ENCODE measurements around the gene ATP13A1.
A peak's percentile ranks its signal among the peaks of the same experiment; 100 is the strongest.

Gene ATP13A1

DNA sequence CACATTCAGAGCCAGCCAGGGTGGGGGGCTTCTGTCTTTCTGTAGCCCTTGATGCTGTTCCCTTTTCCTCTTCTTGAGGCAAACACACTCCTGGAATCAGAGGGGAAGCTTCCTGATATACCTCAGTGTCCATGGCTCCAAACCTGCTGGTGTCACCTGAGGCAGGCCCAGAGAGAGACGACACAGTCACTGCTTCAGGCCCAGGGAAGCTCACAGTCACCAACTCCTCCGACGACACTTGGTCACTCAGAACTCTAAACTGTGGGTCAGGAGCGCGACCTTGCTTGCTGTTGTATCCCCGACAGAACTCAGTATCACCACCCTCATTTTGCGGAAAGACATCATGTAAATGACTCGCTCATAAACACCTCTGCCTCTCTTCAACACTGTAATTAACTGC, 1.1 kb downstream of the ATP13A1 start:
- DNase-seq, result no peak

DNA sequence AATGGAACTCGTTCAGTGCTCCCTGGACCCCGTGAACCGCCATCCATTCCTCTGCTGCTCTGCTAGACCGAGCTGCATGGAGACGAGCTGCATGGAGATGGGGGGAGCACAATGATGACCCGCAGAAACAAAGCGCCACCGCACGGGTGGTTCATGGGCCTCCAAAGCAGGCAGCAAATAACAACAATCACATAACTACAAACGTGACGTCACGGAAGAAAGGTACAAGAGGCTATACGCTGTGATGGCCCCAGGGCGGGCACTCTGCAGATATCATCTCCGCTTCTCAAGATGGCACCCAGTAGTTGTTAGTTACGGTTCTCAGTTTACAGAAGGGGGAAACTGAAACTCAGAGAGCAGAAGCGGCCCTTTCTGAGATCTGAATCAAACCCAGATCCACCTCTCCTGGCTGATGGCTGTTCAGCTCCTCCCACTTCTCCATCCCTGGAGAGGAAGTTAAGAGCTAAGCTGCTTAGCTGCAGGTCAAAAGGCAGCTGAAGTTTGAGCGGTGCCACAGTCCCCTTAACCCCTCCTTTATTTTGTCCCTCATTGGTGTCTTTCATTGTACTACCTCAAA, 1.7 kb downstream of the ATP13A1 start:
- DNase-seq, result peak; percentile 68

DNA sequence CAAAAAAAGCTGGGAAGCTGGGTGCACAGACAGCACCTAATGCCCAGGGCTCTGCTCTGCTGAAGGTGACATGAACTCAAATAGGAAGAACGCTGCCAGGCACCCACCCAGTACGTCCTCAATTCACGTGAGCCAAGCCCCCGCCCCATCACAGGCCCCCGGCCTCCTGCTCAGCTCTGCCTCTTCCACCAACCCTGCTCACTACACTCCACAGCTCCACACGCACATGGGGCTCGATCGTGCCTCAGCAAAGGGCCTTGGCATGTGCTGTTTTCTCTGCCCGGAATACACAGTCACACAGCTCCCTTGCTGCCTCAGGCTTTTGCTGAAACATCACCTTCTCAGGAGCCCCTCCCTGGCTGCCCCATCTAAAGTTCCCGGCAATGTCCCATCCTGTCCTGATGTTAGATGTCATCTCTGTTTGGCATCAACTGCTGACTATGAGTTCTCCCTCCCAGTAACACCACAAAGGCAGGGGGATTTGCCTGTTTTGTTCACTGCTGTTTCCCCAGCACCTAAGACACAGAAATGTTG, 2.3 kb downstream of the ATP13A1 start:
- DNase-seq, result no peak

DNA sequence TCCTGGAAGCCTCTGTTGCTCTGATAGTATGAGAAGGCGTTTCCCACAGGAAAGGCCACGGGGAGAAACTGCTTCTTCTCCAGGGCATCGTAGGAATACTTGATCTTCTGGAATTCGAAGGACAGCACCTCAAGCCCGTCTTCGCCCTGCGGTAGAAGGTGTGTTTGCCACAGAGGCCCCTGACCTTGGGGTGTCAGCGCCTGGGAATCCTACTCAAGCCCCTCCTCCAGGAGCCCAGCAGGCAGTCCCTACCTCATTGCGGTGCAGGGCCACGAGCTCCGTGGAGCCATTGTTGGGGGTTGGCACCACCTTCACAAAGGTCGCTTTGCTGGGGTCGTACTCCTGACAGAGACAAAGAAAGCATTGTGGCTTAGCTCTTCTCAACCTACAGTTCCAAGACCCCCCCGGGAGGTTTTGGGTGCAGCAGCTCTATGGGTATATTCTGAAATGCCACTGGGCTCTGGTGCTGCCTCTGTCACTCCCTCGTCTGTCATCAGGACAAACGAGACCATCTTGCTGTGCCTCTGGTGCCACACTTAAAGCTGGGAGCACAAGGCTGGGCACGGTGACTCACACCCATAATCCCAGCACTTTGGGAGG, 3.7 kb downstream of the ATP13A1 start:
- no peak for DNase-seq

DNA sequence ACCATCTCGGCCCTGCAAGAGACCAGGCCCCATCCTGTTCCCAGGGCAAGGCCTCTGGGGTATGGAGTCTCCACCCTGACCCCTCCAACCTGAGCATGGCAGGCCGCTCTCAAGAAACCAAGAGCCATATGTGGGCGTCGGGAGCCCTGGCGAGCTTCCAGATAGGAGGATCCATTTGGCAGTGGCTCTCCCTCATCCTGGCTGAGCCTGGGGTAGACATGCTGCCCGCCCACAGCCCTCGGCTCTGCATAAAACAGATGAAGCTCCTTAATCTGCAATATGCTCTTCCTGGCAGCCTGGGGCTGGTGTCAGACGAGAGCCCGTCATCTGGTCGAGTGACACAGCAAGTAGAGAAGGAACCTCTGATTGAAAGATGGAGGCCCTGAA, 6.1 kb downstream of the ATP13A1 start:
- DNase-seq, result no peak

DNA sequence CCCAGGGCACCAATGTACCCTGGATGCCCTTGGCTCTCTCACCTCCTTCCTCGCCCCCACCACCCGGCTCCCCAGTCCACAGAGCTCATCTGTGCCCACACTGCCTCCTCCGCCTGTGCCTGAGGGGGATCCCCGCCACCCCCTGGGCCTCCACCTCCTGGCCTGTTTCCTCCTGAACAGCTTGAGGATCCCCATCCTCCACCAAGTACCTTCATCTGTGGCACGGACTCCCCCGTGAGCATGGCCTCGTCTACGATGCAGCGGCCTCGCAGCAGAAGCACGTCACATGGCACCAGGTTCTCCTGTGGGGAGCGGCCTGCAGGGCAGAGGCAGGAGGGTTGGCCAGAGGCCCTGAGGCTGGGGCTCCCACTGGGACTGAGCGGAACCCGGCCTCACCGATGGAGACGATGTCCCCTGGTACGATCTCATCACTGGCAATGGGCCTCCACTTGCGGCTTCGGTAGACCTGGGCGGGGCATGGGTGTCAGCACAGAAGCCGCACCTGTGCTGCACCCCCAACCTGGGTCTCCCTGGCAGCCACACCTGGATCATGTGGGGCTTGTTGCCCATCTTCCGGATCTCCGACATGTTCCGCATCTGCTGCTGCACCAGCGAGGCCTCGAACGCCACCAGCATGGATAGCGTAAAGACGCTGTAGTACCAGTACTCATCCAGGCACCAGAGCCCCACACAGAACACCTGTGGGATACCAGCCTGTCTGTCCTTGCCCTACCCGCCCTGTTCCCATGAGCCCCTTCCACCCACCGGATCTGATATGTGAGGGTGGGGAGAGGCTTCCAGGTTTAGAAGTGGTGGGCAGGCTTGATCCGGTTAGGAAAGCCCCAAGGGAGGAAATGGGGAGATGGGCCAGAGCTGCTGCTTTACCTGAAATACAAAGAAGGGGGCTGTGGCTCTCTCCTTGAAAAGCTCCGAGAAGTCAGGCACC, 6.8 kb downstream of the ATP13A1 start:
- DNase-seq, result no peak

DNA sequence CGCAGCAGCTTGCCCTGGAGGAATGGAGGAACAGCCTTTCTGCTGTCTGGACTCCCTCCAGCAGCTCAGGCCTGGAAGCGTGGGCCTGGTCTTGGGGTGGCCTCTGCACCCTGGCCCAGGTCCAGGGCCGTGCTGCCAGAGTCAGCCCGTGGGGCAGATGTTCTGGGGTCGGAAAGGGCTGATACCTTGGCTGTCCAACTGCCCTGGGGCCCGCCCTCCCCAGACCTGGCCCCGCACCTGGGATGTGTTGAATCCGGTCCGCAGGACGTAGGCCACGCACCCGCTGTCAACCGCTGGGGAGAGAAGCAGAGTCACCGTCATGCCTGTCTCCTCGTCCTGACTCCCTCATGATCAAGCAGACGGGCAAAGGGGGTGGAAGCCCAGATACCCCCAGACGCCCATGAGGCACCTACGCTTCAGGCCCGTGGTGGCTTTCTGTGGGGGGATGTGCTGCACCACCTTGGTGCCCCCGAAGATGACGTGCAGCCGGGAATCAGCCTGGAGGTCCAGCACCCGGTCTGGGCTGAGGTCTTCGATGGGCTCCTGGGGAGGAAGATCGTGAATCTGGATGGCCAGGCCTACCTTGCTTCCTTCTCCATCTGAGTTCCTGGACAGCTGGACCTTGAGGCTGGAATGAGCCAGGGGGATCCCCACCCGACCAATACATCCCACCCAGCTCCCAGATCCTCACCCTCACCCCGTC, 7.7 kb downstream of the ATP13A1 start:
- DNase-seq, result no peak

DNA sequence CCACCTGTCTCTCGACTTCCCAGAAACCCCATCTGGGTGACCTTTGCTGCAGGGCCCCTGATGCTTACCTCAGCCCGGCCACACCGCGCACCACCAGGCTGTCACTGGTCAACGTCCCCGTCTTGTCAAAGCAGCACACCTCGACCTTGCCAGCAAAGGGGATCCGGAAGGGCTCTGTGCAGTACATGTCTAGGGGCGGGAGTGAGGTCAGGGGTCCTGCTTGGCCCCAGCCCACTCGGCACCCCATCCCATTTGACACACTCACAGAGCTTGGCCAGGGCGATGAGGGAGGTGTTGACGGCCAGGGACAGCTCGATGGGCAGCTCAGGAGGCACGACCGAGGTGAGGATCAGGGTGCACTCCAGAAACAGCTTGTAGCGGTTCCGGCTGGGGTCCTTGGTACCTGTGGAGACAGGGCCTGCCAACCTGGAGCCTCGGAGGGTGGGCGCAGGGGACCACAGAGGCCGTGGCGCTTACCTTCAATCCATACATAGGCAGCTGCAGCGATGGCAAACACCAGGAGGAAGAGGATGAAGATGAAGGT, 8.4 kb downstream of the ATP13A1 start:
- no peak for DNase-seq

DNA sequence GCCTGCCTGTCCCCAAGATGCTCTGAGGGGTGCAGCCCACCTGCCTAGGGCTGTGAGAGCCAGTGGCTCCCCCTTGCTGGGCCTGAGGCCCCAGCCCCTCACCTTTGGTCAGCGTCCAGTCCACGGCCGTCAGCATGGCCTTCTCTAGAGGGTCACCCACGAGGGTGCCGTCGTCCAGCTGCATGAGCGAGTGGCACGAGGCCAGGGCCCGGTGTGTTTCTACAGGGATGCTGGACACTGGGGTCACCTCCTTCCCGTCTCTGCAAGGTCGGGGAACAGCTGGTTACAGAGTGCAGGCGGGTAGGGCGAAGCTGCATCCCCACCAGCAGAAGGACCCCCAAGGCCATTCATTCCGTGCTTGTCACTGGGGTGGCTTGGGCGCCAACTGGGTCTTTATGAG, 9.0 kb downstream of the ATP13A1 start:
- DNase-seq, result no peak

DNA sequence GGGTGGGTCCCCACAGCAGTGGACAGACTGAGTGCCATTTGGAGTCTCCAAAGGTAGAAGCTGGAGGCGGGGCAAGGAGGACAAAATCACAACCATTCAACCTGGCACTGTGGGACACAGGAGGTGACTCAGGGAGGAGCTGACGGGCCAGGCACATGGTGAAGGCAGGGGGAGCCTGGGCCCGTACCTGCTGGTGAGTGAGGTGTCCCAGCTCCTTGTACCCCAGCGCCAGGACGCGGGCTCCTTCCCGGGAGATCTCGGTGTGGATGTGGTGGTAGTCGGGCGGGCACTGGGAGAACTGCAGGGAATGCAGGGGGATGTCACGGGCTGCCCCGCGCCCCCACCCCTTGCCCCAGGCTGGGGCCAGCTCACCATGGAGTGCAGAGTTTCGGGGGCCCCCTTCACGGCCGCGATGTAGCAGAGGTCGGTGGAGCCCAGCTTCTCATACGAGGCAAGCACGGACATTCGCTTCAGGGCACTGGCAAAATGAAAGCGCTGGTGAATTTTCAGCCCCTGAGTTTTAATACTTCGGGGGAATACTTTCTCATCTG, 9.8 kb downstream of the ATP13A1 start:
- no peak for DNase-seq

DNA sequence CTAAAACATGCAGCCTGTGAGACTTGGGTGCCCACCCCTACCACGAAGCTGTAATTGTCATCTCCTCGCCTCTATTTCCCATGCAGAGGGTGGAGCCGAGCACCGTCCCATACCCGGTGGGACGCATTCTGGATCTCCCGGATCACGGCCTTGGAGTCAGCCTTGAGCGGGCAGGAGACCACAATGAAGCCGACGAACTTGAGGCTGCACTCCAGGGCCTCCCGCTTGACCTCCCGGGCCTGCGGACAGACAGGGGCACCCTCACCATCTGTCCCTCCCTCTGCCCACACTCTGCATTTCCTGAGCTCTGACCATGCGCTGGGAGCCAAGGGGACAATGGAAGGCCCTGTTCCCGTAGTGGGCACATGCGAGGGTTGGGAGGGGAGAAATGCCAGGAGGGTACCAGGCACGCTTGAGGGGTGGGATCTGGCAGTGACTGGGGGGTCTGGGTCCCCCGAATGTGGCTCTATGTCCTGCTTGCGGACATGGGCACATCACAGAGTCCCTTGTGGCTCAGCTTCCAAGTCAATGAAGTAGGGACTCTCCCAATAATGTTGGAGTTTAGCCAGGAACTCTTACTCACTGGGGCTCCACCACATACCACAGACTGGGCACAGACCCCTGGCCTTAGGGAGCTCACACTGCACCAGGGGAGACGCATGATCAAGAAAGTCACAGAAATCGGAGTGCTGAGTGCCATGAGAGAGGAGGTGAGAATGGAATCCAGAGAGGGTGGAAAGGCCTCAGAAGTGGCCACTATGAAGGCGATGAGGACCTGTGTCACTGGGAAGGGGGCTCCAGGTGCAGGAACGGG, 10.8 kb downstream of the ATP13A1 start:
- no peak for DNase-seq

DNA sequence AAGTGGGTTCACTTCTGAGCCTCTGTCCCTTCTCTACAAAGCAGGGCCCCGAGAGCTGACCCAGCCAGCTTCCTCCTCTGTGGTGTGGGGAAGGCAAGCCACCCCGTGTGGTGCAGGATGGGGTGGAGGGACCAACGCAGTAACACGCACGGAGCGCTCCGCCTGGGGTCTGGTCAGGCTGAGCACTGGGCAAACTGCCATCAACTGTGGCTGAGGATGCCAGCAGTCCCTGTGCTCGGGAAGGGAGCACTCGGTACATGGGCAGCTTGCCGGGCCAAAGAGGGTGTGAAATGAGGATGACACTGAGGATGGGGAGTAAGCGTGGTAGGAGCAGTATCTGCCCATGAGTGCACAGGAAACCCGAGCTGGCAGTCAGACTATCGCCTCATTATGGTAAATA, 12.4 kb downstream of the ATP13A1 start:
- DNase-seq, result no peak

DNA sequence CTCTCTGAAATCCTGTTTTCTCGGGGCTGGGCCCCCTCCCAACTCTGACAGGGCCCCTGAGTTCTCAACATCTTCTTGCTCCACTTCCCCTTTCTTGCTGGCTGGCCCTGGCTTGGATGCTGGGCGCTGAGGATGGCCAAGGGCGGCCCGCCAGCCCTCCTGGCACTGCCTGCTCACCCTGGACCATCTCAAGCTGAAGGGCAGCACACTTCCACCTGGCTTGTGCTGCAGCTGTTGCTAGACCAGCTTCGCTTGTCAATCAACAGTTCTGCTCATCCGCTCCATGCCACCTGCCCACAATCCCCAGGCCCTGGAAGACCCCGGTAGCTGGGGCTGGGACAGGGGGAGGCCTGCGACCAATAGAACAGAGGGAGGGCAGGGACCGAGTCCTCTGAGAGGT, 13.1 kb downstream of the ATP13A1 start:
- no peak for DNase-seq

DNA sequence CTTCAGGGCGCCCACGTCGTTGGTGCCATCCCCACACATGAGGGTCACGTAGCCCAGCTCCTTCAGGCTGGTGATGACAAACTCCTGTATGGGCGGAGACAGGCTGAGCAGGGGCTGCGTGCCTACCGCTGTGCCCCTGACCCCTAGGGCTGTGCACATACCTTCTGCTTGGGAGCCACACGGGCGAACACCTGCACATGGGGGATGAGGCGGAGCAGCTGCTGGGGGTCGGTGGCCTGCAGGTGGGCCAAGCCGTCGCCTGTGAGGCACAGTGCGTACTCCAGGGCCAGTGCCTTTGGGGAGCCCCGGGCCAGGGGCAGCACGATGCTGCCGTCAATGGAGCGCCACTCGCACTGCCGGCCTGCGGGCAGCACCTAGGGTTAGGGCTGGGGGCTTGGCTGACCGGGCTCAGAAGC, 13.9 kb downstream of the ATP13A1 start:
- DNase-seq, result no peak

DNA sequence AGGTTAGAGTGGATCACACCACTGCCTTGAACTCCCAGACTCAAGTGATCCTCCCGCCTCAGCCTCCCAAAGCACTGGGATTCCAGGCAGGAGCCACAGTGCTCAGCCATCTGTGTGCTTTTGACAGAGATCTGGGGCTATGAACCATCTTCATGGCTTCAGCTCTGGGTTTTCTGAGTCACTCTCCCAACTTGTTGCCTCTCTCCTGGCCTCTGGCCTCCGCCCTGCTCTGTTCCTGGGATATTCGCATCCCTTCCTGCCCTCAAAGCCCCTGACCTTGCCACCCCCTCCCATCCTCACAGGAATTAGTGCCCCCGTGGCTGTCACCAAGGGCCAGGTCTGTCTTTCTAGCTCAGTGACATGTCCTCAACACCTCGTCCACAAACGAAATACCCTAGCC, 14.3 kb downstream of the ATP13A1 start:
- no peak for DNase-seq

DNA sequence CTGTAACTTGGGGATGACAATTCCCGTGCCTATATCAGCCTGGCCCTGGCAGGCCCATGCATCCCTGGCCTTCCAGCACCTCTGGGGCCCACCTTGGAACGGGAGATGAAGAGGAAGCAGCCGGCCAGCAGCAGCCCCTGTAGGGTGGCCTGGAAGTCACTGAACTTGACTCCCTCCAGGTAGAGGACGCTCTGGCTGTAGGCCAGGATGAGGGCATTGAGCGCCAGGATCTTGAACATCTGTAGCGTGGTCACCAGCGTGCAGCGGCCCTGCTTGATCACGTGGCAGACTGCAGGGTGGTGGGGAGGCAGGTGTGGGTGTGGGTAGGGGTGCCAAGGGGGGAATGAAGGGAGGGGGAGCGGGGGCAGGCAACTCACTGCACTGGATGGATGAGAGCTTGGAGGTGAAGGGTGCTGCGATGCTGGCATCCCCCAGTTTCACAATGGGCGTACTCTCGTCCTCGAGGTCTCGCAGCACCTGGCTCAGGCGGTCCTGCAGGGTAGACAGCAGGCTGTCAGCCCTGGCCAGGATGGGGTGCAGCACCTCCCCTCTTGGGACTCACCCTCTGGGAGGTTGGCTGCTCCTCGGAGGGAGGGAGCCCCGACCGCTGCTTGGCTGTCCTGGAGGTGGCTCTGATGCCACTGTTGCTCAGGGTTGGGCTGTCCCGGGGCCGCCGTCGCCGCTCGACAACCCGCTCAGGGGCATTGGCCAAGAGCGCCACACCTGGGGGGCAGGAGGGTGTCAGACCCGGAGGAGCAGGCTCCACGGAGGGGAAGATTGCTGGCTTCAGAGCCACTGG, 16.2 kb downstream of the ATP13A1 start:
- DNase-seq, result no peak

DNA sequence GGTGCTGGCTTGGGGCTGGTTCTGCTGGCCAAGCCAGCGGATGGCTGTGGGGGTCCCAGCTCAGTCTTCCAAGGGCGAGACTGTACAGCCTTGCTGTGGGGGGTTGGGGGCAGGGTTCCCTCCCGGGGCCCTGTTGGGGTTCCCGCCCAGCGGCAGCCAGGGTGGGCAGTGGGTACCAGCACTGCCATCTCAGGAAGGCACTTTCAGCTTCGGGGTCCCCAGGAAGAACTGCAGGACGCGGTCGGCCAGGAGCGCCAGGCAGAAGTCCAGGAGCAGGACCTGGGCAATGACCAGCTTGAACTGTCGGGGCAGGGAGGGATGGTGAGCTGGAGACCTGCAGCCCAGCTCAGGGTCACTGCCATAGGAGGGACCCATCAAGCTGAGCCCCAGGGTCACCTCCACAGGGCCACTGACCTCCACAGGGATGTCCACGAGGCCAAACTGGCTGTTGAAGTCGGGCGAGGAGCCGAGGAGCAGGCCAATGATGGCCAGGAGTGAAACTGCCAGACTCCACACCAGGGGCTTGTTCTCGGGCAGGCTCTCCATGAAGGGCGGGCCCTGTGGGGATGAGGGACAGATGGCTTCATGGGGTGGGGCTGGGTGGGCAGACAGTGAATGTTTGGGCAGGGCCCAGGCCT, 18.1 kb downstream of the ATP13A1 start:
- no peak for DNase-seq

DNA sequence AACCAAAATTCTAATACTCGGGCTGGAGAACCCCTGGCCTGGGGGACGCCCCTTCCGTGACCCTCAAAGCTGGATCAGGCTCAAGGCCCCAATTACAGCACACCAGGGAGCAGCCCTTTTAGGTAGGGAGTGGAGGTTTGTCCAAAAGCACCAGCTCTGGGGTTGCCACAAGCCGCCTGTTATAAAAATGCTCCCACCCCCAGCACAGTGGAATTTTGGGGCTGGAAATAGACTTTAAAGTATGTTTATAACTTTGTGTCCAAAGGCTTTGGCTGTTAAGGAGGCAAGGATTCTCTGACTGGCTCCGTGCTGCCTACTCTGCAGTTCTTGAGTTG, 19.5 kb downstream of the ATP13A1 start:
- no peak for DNase-seq

DNA sequence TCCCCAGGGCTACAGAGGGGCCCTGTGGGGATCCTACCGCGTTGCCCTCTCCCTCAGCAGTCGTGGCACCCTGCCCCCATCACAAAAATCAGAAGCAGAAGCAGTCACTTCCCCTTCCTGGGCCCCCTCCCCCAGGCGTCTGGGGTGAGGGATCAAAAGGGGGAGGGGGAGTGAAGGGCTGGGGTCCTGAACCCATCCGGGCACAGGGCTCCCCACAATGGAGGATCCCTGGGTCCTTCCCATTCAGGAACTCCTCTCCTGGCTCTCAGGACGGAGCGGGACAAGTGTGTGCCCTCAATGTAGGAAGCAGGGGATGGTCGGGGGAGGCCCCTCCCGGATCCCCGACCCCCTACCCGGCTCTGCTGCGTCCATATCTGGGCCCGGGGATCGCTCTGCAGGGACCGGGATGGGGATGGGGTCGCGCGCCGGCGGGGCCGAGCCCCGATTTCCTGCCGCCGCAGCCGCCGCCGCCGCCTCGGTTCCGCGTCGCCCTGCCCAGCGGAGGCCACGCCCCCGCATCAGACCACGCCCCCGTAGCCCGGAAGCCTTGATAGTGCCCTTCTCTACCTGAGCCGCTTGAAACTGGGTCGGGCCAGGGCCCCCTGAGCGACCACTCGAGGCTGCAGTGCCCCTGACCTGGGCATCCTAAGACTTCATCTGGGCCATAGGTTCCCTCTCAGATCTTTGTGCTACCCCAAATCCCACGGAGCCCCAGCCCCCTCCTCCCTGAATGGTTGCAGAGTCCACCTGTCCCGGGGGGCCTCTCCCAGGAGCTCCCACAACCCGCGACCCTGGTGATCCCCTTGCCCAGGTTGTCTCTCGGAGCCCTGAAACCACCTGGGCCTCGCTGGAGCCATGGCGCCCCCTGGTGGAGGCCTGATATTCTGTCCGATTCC, 20.1 kb downstream of the ATP13A1 start, which contains the start of gene GMIP:
Gene GMIP, minus strand, starts transcription at position 500 of the 896 bp plus-strand sequence. Its CDS starts 128 bp downstream, at position 372.
- DNase-seq, result peak; percentile 84
